ENCODE measurements around the gene SRA1.

- TF ChIP-seq, protein P1, sequence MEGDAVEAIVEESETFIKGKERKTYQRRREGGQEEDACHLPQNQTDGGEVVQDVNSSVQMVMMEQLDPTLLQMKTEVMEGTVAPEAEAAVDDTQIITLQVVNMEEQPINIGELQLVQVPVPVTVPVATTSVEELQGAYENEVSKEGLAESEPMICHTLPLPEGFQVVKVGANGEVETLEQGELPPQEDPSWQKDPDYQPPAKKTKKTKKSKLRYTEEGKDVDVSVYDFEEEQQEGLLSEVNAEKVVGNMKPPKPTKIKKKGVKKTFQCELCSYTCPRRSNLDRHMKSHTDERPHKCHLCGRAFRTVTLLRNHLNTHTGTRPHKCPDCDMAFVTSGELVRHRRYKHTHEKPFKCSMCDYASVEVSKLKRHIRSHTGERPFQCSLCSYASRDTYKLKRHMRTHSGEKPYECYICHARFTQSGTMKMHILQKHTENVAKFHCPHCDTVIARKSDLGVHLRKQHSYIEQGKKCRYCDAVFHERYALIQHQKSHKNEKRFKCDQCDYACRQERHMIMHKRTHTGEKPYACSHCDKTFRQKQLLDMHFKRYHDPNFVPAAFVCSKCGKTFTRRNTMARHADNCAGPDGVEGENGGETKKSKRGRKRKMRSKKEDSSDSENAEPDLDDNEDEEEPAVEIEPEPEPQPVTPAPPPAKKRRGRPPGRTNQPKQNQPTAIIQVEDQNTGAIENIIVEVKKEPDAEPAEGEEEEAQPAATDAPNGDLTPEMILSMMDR (IDR thresholded peaks at IDR 0.05) = no peak
- TF ChIP-seq POLR2AphosphoS5 (IDR thresholded peaks at IDR 0.05) = no peak
Measured at GRCh38 chr5:140540227-140540626, 17.0 kb downstream of the SRA1 start.
